H1 (cell line): ENCODE results near the gene ITGA3. TPM values are rescaled to one million over a fixed set of nuclear protein-coding genes. Genes with fewer than 3 reads are reported as not detected.

ENCODE experiments used
- CTCF ChIA-PET: fragments of 300-600 bp; sonication (Branson Sonifier 250); formaldehyde crosslinking; loops from one replicate; lab custom pipeline; 2021; ENCODE audit not compliant: partially characterized antibody; lab: Charles Lee
- POLR2A ChIA-PET: fragments of 300-600 bp; sonication (Branson Sonifier 250); formaldehyde crosslinking; loops from one replicate; lab custom pipeline; 2021; ENCODE audit warnings: inconsistent platforms; ENCODE audit not compliant: partially characterized antibody; lab: Charles Lee
- DNase-seq, 2 experiments: peaks; one replicate each; pipeline versions ENCODE4 v3.0.0 to v3.0.0-alpha.2; 2010 to 2022; ENCODE audit warnings: low spot score in 2 of 2, low read depth in 1 of 2, mixed read lengths in 1 of 2
- FAIRE-seq: peaks from 2 replicates; lab custom pipeline; 2011; peaks lifted over from hg19 to GRCh38; lab: Jason Lieb, UNC
- H2AFZ ChIP-seq: 2 replicates; pipeline ENCODE4 v1.8.1; 2012; ENCODE audit warnings: low read length, inconsistent platforms
- H2AK5ac ChIP-seq: 2 replicates; pipeline ENCODE4 v1.6.1; 2013; ENCODE audit warnings: low read depth, low read length
- H2BK120ac ChIP-seq: replicated peaks from 2 replicates; pipeline ENCODE3; 2013; ENCODE audit warnings: low read depth, low read length, inconsistent platforms
- H2BK12ac ChIP-seq: 2 replicates; pipeline ENCODE4 v1.6.1; 2013; ENCODE audit warnings: low read depth, low read length
- H2BK15ac ChIP-seq: 2 replicates; pipeline ENCODE4 v1.6.1; 2013; ENCODE audit warnings: low read length
- H2BK20ac ChIP-seq: 2 replicates; pipeline ENCODE4 v1.6.1; 2013; ENCODE audit warnings: low read length
- H2BK5ac ChIP-seq: 2 replicates; pipeline ENCODE4 v1.6.1; 2013; ENCODE audit warnings: low read depth, low read length
- H3K14ac ChIP-seq: 2 replicates; pipeline ENCODE4 v1.6.1; 2013; ENCODE audit warnings: inconsistent platforms; ENCODE audit not compliant: insufficient read length
- H3K18ac ChIP-seq: 2 replicates; pipeline ENCODE4 v1.6.1; 2013; ENCODE audit warnings: low read length; ENCODE audit errors: extremely low read depth
- H3K23ac ChIP-seq: 2 replicates; pipeline ENCODE4 v1.6.1; 2013; ENCODE audit warnings: inconsistent platforms; ENCODE audit not compliant: insufficient read length
- H3K23me2 ChIP-seq: 2 replicates; pipeline ENCODE4 v1.6.1; 2013; ENCODE audit warnings: low read depth, low read length
- H3K27ac ChIP-seq: 2 replicates; pipeline ENCODE4 v1.6.1; 2011; ENCODE audit warnings: low read depth, low read length, inconsistent platforms
- H3K27me3 ChIP-seq, 4 experiments: replicated peaks in 1 of 4; 1 replicate in 1 of 4; 2 replicates in 3 of 4; pipeline versions ENCODE4 v1.6.1 to v1.8.1; 2011 to 2013; ENCODE audit warnings: low read length in 3 of 4, mild to moderate bottlenecking in 3 of 4, inconsistent platforms in 2 of 4, mixed read lengths in 2 of 4, moderate library complexity in 1 of 4; ENCODE audit not compliant: control insufficient read depth in 3 of 4, insufficient read depth in 3 of 4; ENCODE audit errors: extremely low read depth in 1 of 4
- H3K36me3 ChIP-seq, 4 experiments: 2 replicates each; pipeline versions ENCODE4 v1.6.1 to v1.8.1; 2011 to 2013; ENCODE audit warnings: mild to moderate bottlenecking in 4 of 4, low read length in 3 of 4, moderate library complexity in 2 of 4, control low read depth in 1 of 4, inconsistent platforms in 1 of 4; ENCODE audit not compliant: insufficient read depth in 4 of 4, control insufficient read depth in 2 of 4
- H3K4ac ChIP-seq: replicated peaks from 2 replicates; pipeline ENCODE3; 2013; ENCODE audit warnings: low read length, low read depth, mixed read lengths, inconsistent platforms; ENCODE audit not compliant: insufficient read length
- H3K4me1 ChIP-seq, 4 experiments: replicated peaks in 1 of 4; 1 replicate in 1 of 4; 2 replicates in 3 of 4; pipeline versions ENCODE4 v1.6.1 to v1.8.1; 2011 to 2013; ENCODE audit warnings: low read length in 3 of 4, inconsistent platforms in 2 of 4, mixed read lengths in 1 of 4; ENCODE audit not compliant: insufficient read depth in 4 of 4, control insufficient read depth in 3 of 4
- H3K4me2 ChIP-seq, 2 experiments: 2 replicates each; pipeline versions ENCODE4 v1.6.1 to v1.8.1; 2011 to 2013; ENCODE audit warnings: low read depth in 2 of 2, low read length in 2 of 2, control low read depth in 1 of 2, inconsistent platforms in 1 of 2, mild to moderate bottlenecking in 1 of 2; ENCODE audit not compliant: insufficient read depth in 1 of 2
- H3K4me3 ChIP-seq, 4 experiments: fragments of 200-600, 300-600 bp in 1 of 4; sonication (generic), shearing (Covaris generic), sonication (Bioruptor Twin) in 1 of 4; 2 replicates each; pipeline versions ENCODE4 v1.5.1 to v1.8.1; 2011 to 2016; ENCODE audit warnings: low read length in 4 of 4, low read depth in 3 of 4, control low read depth in 2 of 4, inconsistent platforms in 2 of 4, mild to moderate bottlenecking in 2 of 4, mixed read lengths in 1 of 4, moderate library complexity in 1 of 4; ENCODE audit not compliant: insufficient read depth in 2 of 4; ENCODE audit errors: extremely low read depth in 1 of 4
- H3K56ac ChIP-seq: replicated peaks from 2 replicates; pipeline ENCODE3; 2013; ENCODE audit warnings: low read depth, mild to moderate bottlenecking, mixed read lengths, low read length, inconsistent platforms; ENCODE audit not compliant: insufficient read length
- H3K79me1 ChIP-seq: 2 replicates; pipeline ENCODE4 v1.6.1; 2013; ENCODE audit warnings: low read depth, low read length, control low read depth
- H3K79me2 ChIP-seq, 2 experiments: 2 replicates each; pipeline versions ENCODE4 v1.6.1 to v1.8.1; 2012 to 2013; ENCODE audit warnings: low read length in 2 of 2, mild to moderate bottlenecking in 2 of 2, inconsistent platforms in 1 of 2; ENCODE audit not compliant: insufficient read depth in 2 of 2, control insufficient read depth in 1 of 2
- H3K9ac ChIP-seq, 4 experiments: replicated peaks in 1 of 4; 1 replicate in 1 of 4; 2 replicates in 3 of 4; pipeline versions ENCODE4 v1.6.1 to v1.8.1; 2011 to 2013; ENCODE audit warnings: low read depth in 3 of 4, low read length in 3 of 4, control low read depth in 2 of 4, mild to moderate bottlenecking in 2 of 4, moderate library complexity in 2 of 4, inconsistent platforms in 1 of 4; ENCODE audit errors: extremely low read depth in 1 of 4
- H3K9me3 ChIP-seq, 2 experiments: 2 replicates each; pipeline versions ENCODE4 v1.6.1 to v1.8.1; 2012 to 2013; ENCODE audit warnings: mild to moderate bottlenecking in 2 of 2, moderate library complexity in 2 of 2, control low read depth in 1 of 2, inconsistent platforms in 1 of 2, low read depth in 1 of 2, low read length in 1 of 2, mixed read lengths in 1 of 2; ENCODE audit not compliant: insufficient read depth in 2 of 2
- H4K20me1 ChIP-seq, 2 experiments: replicated peaks in 1 of 2; 2 replicates each; pipeline versions ENCODE3 to v1.8.1; 2011 to 2013; ENCODE audit warnings: inconsistent platforms in 2 of 2, low read length in 2 of 2, mild to moderate bottlenecking in 1 of 2; ENCODE audit not compliant: insufficient read depth in 2 of 2, control insufficient read depth in 1 of 2
- H4K5ac ChIP-seq: 2 replicates; pipeline ENCODE4 v1.6.1; 2013; ENCODE audit warnings: low read length, low read depth, mixed read lengths, inconsistent platforms; ENCODE audit not compliant: insufficient read length
- H4K8ac ChIP-seq: 2 replicates; pipeline ENCODE4 v1.8.0; 2013; ENCODE audit warnings: mild to moderate bottlenecking, moderate library complexity, low read length, inconsistent platforms; ENCODE audit not compliant: insufficient read depth; ENCODE audit errors: extremely low read depth
- H4K91ac ChIP-seq: replicated peaks from 2 replicates; pipeline ENCODE3; 2013; ENCODE audit warnings: low read length, mixed read lengths, inconsistent platforms; ENCODE audit not compliant: insufficient read length
- CBX8 ChIP-seq: fragments of 300-800, 300-1000 bp; sonication (generic); IDR thresholded peaks from 2 replicates; pipeline ENCODE4 v1.7.1; 2016; ENCODE audit warnings: low read depth, low read length, borderline replicate concordance
- CREB1 ChIP-seq: IDR thresholded peaks from 2 replicates; pipeline ENCODE4 v1.6.1; 2012; ENCODE audit warnings: inconsistent platforms
- FOSL1 ChIP-seq: IDR thresholded peaks from 2 replicates; pipeline ENCODE4 v1.6.1; 2011; ENCODE audit warnings: mild to moderate bottlenecking, low read depth, low read length, moderate library complexity; ENCODE audit not compliant: insufficient read depth
- POU5F1 ChIP-seq: IDR thresholded peaks from 2 replicates; pipeline ENCODE4 v1.6.1; 2011; ENCODE audit warnings: low read depth, mild to moderate bottlenecking, low read length, moderate library complexity
- SP1 ChIP-seq: IDR thresholded peaks from 2 replicates; pipeline ENCODE4 v1.6.1; 2011; ENCODE audit warnings: low read depth, low read length
- SP2 ChIP-seq: IDR thresholded peaks from 2 replicates; pipeline ENCODE4 v1.6.1; 2012; ENCODE audit warnings: mild to moderate bottlenecking, low read length, inconsistent platforms
- SUZ12 ChIP-seq: fragments of 200-600 bp; sonication (generic); IDR thresholded peaks from 2 replicates; pipeline ENCODE4 v1.6.1; 2012; ENCODE audit warnings: mild to moderate bottlenecking, inconsistent platforms, low read length, moderate library complexity, mixed read lengths
- TAF1 ChIP-seq: IDR thresholded peaks from 2 replicates; pipeline ENCODE4 v1.6.1; 2011; ENCODE audit warnings: mild to moderate bottlenecking, low read depth, low read length
- TCF12 ChIP-seq: IDR thresholded peaks from 2 replicates; pipeline ENCODE4 v1.6.1; 2011; ENCODE audit warnings: low read depth, mild to moderate bottlenecking, low read length
- WGBS, 2 experiments: shearing (Covaris generic) in 1 of 2; methylation state at CpG; one replicate each; pipeline versions ENCODE4 v1.1.6 to v1.1.7; 2013 to 2015; ENCODE audit warnings: low lambda C conversion rate in 2 of 2, mixed read lengths in 2 of 2, inconsistent platforms in 1 of 2, low coverage in 1 of 2, missing lambda C conversion rate in 1 of 2; ENCODE audit not compliant: insufficient replicate concordance in 2 of 2, insufficient coverage in 1 of 2, insufficient read length in 1 of 2; ENCODE audit errors: extremely low coverage in 1 of 2, missing lambda C conversion rate in 1 of 2; 5-methylcytosine and 5-hydroxymethylcytosine counted together
- polyA plus RNA-seq, 7 experiments: library from polyadenylated mRNA; depleted of rRNA in 3 of 7; stranded (reverse) in 5 of 7; unstranded in 2 of 7; fragments of >200 nt in 5 of 7; fragments of 200-250 nt in 2 of 7; gene quantifications; 1 replicate in 5 of 7; 2 replicates in 1 of 7; 4 replicates in 1 of 7; pipeline versions ENCODE4 v1.2.1 to v1.2.3, GENCODE V29; 2011 to 2013; ENCODE audit warnings: missing spikeins in 2 of 7, mixed read lengths in 2 of 7
- total RNA-seq: library from RNA; stranded (reverse); fragmentation: NEBNext Ultra II Directional; extraction: Animal tissue kit (Norgen Biotek cat#: 25700); gene quantifications from 2 replicates; pipeline ENCODE4 v1.2.1, GENCODE V29; 2021
- TF ChIP-seq, protein P1 (sequence below): IDR thresholded peaks from 2 replicates; pipeline ENCODE4 v1.6.1; 2012; ENCODE audit warnings: inconsistent platforms

Gene ITGA3
- total and polyA plus RNA-seq, 2 of the 8 experiments (the other 6 are each of a cell fraction or from before 2014, with no cell fraction given), result 24.0 to 24.2 TPM

DNA sequence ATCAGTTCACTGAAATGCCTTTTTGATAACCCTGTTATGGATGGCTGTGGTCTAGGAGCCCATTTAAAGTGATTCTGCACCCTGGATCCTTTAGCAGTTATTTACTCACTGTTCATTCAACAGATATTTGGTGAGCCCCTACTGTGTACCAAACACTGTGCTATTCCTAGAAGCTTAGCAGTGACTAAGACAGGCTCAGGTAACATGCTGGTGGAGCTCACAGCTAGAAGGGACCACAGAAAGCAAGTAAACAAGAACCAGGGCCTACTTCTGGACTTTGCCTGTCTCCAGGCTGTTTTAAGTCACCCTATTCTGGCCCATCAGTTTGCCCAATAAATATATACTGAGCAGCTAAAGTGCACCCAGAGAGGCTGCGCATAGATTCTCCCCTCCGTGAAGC is 11.1 kb downstream of the ITGA3 start:
- no peak overlapping the region for H3K56ac ChIP-seq
- H3K9me3 ChIP-seq, result peaks cover 0 to 3% of the 10 kb centered on the region in 2 experiments; a peak in 1 of 4 replicates
- no peak overlapping the region for H2AK5ac ChIP-seq
- peaks cover 0 to 2% of the 10 kb centered on the region in 2 experiments for H4K20me1 ChIP-seq
- no peak overlapping the region for H3K4me3 ChIP-seq
- H3K36me3 ChIP-seq, result peaks cover 0 to 5% (median 2%) of the 10 kb centered on the region in 4 experiments; a peak in 2 of 8 replicates
- H3K4me2 ChIP-seq, result no peak overlapping the region
- H4K8ac ChIP-seq, result no peak overlapping the region
- no peaks in the 10 kb centered on the region for H3K27me3 ChIP-seq
- H2BK12ac ChIP-seq, result no peak overlapping the region
- H3K23ac ChIP-seq, result no peak overlapping the region
- H3K4ac ChIP-seq, result no peak overlapping the region
- no peaks in the 10 kb centered on the region for H3K79me2 ChIP-seq
- H3K79me1 ChIP-seq, result peaks cover 2% of the 10 kb centered on the region; the same call in 1 of the 2 replicates
- CTCF ChIA-PET, result interaction anchor here (0.7 to 5.4 kb wide), 11 partner anchors 10 to 207 kb away, joined by 3 to 49 read pairs (median 6); partner anchors contain the start of gene ITGA3
- no peak overlapping the region for H4K91ac ChIP-seq
- 95% methylated on average over 2 of the region's 2 CpGs; no CpG with 5 or more reads in 1 of the 2 experiments for WGBS, 2 experiments
- no peak overlapping the region for H3K14ac ChIP-seq
- TF ChIP-seq CREB1 (no peak), TCF12 (no peak), POU5F1 (no peak), TAF1 (no peak), FOSL1 (no peak), SP1 (no peak), CBX8 (no peak), SP2 (no peak), SUZ12 (no peak)
- TF ChIP-seq, protein P1, sequence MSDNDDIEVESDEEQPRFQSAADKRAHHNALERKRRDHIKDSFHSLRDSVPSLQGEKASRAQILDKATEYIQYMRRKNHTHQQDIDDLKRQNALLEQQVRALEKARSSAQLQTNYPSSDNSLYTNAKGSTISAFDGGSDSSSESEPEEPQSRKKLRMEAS, result no peak
- TF ChIP-seq, all 59 proteins: peak for 0
- no peak overlapping the region for H2AFZ ChIP-seq
- no peak overlapping the region for H4K5ac ChIP-seq
- H2BK5ac ChIP-seq, result no peak overlapping the region
- H2BK120ac ChIP-seq, result no peak overlapping the region
- H3K18ac ChIP-seq, result no peak overlapping the region
- H3K4me1 ChIP-seq, result peaks cover 0 to 7% (median 2%) of the 10 kb centered on the region in 4 experiments; a peak in 5 of 7 replicates
- no peak overlapping the region for H2BK15ac ChIP-seq
- POLR2A ChIA-PET, result no interaction called here
- no peaks in the 10 kb centered on the region for H3K23me2 ChIP-seq
- H3K9ac ChIP-seq, result no peak overlapping the region
- FAIRE-seq (no peak), DNase-seq (no peak)
- H2BK20ac ChIP-seq, result no peak overlapping the region
- H3K27ac ChIP-seq, result no peak overlapping the region
